Lower leg skin (tissue), 3 donors: ENCODE data around the gene TENM4.

ENCODE experiments used
- CTCF ChIP-seq, 3 donors: fragments of 450-650 bp; IDR thresholded peaks; one replicate each; pipeline ENCODE4 v1.5.1; 2016; ENCODE audit warnings: antibody characterized with exemption in 3 of 3, mild to moderate bottlenecking in 3 of 3, moderate library complexity in 2 of 3
- POLR2A ChIP-seq, 2 donors: fragments of 450-650 bp; IDR thresholded peaks; one replicate each; pipeline ENCODE4 v1.6.1; 2016 to 2017; ENCODE audit warnings: antibody characterized with exemption in 2 of 2, mild to moderate bottlenecking in 1 of 2, moderate library complexity in 1 of 2

- no peak for TF ChIP-seq CTCF (IDR thresholded peaks at IDR 0.05)
- TF ChIP-seq POLR2A (IDR thresholded peaks at IDR 0.05): no peak
Observed at GRCh38 chr11:79151396-79151795, 289.4 kb downstream of the TENM4 start.
